Stimulated activated CD8-positive, alpha-beta memory T cell treated with anti-CD3 and anti-CD28 coated beads, Interleukin-7, amount 100 ng/mL, for 48 hours (primary cell): ENCODE data around the gene DHRS4.
"Not testable (repeated sequence)": the region's sequence is repeated elsewhere in the genome, so short reads cannot be mapped to it uniquely, and the experiment has no call there.

Experiments
- DNase-seq, 2 donors: peaks; one replicate each; pipeline ENCODE4 v3.0.0-alpha.2; 2020; ENCODE audit warnings: low read depth in 1 of 2; ENCODE audit errors: extremely low read depth in 1 of 2

Gene DHRS4

DNA sequence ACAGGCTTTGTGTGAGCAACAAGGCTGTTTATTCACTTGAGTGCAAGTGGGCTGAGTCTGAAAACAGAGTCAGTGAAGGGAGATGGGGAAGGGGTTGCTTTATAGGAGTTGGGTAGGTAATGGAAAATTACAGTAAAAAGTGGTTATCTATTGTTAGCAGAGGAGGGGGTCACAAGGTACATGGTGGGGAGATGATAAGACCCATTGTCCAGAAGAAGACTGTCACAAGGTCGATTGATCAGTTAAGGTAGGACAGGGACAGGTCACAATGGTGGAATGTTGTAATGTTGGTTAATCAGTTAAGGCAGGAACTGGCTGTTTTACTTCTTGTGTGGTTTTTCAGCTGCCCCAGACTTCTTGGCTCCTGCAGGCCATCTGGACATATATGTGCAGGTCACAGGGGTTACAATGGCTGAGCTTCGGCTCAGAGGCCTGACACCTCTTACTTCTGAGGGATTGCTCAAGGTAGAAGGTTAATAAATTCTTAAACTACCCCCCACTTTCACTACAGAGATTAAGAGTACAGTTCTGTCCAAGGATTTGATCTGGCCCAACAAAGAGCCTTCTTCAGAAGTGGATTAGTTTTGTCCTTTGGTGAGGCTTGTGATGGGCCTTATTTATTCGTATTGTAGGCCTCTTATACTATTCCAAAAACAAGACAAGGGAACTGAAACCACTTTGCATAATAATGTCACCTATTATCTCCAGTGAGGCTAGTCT, 13.8 kb upstream of the DHRS4 start:
- no peak for DNase-seq

DNA sequence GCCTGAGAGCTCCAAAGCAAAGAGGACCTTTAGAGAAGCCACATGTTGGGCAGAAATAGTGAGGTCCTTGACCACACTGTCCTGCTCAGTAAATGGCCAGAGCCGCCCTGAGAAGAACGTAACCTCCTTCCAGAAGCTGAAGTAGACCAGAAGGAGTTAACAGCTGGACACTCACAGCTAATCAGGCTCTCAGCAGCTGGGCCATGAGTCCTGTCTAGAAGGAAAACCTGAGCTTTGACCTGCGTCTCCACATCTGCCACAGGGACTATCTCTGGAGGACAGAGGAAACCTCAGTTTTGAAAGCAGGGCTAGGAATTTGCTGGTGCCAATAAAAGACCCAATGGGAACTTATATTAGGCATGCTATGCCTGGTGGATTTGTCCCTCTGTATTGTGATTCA, 12.3 kb upstream of the DHRS4 start:
- DNase-seq = no peak

DNA sequence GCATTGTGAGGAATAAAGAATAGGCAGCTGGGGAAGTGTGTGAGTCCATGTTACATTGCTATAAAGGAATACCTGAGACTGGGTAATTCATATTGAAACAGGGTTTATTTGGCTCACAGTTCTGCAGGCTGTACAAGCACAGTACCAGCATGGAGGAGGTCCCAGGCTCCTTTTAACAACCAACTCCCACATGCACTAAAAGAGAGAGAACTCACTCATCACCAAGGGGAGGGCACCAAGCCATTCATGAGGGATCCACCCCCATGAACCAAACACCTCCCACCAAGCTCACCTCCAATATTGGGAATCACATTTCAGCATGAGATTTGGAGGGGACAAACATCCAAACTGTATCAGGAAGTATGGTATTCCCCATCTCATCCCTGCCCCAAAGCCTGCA, 11.9 kb upstream of the DHRS4 start:
- DNase-seq = no peak

DNA sequence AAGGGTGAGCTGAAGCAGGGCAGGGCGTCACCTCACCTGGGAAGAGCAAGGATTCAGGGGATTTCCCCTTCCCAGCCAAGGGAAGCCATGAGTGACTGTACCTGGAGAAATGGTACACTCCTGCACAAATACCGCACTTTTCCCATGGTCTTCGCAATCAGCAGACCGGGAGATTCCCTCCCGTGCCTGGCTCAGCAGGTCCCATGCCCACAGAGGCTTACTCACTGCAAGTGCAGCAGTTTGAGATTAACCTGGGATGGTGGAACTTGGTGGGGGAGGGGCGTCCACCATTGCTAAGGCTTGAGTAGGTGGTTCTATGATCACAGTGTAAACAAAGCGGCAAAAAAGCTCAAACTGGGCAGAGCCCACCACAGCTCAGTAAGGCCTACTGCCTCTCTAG, 11.0 kb upstream of the DHRS4 start:
- DNase-seq = no peak

DNA sequence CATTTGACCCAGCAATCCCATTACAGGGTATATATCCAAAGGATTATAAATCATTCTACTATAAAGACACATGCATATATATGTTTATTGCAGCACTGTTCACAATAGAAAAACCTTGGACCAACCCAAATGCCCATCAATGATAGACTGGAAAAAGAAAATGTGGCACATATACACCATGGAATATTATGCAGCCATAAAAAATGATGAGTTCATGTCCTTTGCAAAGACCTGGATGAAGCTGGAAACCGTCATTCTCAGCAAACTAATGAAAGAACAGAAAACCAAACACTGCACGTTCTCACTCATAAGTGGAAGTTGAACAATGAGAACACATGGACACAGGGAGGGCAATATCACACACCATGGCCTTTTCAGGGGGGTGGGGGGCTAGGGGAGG, 4.5 kb upstream of the DHRS4 start:
- not testable (repeated sequence) for DNase-seq

DNA sequence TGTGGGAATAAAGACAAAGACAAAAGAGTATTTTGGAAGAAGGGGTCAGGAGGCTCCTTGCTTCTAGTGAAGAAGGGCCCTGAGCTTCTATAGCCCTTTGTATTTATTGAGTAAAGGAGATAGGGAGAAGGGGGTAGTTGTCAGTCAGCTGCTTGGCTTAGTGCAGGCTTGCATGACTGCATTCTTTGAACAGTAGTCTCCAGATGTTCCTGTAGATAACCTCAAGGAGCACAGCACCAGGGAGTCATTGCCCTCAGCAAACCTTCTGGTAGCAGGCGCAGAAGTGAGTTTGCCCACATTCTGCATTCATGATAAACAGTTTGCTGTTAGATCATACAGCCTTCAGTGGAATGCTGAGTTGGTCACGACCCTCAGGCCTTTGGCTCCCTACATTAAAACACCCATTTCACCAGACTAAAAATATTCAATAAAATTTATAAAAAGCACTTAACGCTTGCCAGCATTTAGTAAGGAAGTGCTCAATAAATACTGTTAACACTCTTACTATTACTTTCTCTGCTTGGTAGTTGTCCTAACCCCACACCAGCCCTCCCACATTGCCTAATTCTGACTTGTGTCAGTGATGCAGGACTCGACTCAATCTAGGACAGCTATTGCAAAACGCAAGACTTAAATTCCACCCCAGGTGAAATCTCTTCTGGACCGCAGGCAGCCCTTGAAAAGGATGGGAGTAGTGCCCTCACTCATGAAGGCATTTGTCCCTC, 3.0 kb upstream of the DHRS4 start:
- DNase-seq = no peak

DNA sequence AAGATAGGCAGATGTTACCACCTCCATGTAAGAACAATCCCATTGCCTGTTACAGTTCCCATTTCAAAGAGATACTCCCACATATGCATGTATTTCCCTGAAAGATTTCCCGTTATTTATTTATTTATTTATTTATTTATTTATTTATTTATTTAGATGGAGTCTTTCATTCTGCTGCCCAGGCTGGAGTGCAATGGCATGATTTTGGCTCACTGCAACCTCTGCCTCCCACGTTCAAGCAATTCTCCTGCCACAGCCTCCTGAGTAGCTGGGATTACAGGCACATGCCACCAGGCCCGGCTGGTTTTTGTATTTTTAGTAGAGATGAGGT, 2.5 kb upstream of the DHRS4 start:
- not testable (repeated sequence) for DNase-seq

DNA sequence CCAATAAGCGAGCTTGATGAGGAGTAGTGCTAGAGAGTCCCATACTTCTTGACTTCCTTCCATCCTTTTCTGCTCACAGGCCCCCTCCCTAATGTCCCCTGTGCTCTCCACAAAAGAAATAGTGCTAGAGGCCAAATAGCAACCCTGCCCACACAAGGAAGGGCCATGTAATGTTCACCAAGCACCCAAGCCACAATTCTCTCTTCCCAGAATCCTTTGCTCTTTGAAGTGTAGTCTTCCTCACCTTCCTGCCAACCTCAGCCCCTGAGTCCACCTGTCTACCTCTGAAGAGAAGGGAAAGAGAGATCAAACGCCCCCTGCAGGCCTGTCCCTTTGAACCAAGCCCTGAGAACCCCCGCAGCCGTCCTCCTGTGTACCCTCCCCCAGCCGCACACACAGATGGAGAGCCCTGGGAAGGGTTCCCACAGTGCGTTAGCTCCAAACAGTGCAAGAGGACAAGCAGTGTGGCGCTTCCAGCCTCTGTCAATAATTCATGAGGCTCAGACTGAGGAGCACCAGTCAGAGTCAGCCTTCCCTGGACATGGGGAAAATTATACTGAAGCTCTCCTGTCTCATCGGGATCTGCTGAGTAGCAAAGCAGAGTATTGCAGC, 1.9 kb upstream of the DHRS4 start:
- no peak for DNase-seq

DNA sequence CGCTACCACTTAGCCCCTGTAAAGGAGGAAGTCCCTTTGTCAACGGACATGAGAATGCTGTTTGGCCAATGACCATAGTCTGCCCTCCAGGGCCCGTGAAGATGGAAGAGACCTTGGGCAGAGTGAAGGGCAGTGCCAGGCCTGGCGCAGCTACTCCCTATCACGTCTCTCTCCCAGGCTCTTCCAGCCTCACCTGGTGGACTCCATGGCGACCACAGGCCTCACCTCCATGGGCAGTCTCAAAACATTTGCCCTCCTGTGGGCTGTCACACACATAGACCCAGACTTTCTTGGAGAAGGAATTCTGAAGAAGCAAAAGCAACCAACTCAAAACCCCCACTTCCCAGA, 480 bp upstream of the DHRS4 start:
- not testable (repeated sequence) for DNase-seq

DNA sequence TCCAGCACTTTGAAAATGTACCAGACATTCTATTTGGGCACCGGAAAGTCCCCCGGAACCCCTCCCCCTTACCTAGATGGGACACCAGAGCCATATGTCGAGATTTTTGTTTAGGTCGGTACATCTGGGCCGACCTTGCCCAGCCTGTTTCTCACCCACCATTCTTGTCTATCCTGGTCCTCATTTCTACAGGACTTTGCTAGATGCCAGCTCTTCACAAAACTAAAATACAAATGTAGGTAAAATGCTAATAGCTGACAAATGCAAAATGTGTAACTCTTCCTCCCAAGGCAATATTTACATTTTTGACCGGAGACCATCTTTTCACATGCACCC, 677 bp downstream of the DHRS4 start:
- not testable (repeated sequence) for DNase-seq

DNA sequence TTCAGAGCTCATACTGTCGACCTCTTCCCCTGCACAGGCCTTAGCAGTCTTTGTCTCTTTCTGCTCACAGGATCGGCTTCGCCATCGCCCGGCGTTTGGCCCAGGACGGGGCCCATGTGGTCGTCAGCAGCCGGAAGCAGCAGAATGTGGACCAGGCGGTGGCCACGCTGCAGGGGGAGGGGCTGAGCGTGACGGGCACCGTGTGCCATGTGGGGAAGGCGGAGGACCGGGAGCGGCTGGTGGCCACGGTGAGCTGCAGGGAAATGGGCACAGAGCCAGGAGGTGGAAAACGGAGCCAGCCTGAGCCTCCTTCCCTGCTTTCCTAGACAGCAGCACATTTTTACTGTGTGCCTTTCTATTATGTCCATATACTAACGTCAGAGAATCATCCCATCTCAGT, 1.4 kb downstream of the DHRS4 start:
- DNase-seq = not testable (repeated sequence)

DNA sequence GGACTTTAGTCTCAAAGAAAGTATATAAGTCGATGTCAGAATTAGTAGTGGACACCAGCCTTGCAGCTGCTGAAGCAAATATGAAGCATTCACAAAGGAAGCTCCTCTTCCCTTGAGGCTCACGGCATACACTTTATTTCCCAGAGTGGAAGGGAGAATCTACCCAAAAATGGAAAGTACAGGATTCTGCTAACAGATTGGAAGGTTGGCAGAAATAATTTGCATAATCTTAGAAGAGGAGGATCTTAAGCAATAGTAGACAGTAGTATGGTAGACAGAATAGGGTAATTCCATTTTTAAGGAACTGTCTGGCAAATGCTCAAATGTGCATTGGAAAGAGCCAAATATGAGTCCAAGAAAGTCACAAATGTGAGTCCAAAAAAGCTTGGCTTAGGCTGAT, 2.2 kb downstream of the DHRS4 start:
- DNase-seq = not testable (repeated sequence)

DNA sequence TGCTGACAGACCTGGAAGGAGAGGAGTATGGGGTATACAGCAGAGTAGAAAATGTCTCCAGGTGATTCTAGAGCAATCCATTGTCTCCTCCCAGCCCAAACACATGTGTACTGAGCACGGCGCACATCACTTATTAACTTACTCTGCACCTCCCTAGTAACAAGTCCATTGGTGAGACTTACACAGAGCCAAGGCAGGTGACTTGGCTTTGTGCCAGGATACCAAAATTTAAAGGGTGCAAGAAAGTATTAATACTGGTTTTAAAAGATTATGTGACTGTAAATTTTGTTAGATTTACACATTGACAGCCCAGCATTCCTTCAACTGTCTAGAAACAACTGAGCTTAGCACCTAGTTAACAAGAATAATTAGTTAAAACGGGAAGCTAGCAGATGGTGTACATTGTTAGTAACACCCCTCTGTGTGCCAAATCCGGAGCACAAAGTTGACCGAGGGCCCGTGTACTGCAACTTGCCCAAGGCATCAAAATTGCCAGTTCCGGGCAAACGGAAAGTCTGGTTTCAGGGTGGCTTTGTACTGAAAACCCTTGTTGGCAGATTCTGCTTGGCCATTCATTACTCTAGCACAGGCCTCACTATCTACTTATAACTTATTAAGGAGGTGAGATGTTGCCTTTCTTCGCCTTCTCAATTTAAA, 4.5 kb downstream of the DHRS4 start:
- DNase-seq = not testable (repeated sequence)

DNA sequence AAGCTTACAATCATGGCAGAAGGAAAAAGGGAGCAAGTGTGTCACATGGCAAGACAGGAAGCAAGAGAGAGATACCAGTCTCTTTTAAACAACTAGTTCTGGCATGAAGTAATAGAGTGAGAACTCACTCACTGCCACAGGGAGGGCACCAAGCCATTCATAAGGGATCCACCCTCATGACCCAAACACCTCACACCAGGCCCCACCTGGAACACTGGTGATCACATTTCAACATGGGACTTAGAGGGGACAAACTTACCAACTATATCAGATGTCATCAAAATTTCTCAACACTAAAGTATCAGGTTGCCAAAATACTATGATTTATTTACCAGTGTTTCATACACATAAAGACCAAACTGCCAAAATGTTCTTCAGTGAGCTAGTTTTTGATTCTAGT, 7.3 kb downstream of the DHRS4 start:
- DNase-seq = not testable (repeated sequence)

DNA sequence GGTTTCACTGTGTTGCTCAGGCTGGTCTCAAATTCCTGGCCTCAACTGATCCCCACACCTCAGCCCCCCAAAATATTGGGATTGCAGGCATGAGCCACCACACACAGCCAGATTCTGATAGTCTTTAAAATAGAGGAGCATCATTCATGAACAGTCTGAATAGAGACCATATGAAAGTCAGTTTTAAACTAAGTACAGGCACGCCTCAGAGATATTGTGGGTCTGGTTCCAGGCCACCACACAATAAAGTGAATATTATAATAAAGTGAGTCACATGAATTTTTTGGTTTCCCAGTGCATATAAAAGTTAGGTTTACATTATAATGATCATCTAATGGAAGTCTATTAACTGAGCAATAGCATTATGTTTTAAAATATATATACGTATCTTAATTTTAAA, 8.1 kb downstream of the DHRS4 start:
- not testable (repeated sequence) for DNase-seq

DNA sequence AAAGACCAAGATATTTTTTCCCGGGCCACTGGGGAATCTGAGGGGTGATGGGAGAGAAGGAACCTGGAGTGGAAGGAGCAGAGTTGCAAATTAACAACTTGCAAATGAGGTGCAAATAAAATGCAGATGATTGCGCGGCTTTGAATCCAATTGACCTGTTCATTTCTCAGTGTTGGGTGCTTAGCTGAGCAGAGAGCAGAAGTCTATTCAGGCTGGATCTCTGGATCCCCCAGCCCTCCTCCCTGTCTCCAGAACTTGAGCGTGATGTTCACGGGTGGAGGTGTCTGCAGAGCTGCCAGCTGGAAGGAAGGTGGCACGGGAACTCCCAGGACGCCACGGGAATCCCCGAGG, 15.5 kb downstream of the DHRS4 start:
- DNase-seq = not testable (repeated sequence)

DNA sequence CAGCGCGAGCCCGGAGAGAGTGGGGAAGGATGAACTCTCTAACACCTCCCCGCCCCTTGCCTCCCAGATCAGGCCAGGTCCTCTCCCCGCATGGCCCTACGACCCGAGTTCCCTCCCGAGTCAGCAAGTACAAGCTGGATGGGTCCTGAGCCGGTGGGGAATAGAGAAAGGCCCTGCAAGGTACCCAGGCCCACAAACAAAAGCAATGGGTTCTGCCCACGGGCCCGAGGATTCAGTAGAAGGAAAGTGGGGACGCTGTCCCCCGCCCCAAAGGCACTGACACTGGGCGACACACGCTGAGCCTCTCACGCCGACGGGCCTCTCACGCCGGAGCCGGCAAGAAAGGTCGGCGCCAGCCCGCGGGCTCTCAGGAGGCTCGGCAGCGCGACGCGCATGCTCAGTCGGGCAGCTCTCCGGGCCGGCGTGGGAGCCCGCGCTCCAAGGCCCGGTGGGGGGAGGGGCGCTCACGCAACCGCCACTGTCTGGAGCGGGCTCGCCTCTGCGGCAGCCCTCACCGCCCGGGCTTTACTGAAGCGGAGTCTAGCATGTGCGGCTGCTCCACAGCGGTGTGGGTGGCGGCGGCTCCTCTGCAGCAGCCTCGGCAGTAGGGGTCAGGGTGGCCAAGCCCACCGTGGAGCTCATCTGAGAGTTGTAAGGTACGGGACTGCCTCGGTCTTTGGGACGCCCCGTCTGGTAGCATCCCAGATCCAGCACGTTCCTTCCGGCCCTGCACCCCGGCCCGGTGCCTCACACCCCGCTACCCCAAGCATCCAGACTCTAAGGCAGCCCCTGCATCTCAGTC, 16.1 kb downstream of the DHRS4 start:
- peak in 1 of 2 donors; percentile 27 for DNase-seq

DNA sequence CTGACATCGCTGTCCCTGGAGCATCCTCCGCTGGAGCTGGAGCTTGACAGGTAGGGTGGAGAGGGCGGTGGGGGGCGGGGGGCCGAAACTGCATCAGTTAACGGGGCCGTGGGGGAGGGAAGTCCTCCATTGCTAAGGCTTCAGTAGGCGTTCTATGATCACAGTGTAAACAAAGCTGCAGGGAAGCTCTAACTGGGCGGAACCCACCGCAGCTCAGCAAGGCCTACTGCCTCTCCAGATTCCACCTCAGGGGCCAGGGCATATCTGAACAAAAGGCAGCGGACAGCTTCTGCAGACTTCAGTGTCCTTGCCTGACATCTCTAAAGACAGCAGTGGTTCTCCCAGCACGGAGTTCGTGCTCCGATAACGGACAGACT, 16.7 kb downstream of the DHRS4 start:
- DNase-seq = not testable (repeated sequence)

DNA sequence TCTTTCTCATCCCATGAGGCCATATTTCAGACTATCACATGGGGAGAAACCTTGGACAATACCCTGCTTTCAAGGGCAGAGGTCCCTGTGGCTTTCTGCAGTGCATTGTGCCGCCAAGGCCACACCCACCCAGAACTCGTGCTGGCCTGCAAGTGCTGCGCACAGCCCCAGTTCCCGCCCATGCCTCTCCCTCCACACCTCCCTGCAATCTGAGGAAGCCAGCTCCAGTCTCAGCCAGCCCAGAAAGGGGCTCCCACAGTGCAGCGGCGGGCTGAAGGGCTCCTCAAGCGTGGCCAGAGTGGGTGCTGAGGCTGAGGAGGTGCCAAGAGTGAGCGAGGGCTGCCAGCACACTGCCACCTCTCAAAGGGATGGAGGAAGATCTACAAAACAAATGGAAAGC, 19.6 kb downstream of the DHRS4 start:
- not testable (repeated sequence) for DNase-seq

DNA sequence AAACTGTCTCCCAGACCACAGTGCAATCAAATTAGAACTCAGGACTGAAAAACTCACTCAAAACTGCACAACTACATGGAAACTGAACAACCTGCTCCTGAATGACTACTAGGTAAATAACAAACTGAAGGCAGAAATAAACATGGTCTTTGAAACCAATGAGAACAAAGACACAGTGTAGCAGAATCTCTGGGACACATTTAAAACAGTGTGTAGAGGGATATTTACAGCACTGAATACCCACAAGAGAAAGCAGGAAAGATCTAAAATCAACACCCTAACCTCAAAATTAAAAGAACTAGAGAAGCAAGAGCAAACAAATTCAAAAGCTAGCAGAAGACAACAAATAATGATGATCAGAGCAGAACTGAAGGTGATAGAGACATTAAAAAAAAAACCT, 20.5 kb downstream of the DHRS4 start:
- DNase-seq = not testable (repeated sequence)

DNA sequence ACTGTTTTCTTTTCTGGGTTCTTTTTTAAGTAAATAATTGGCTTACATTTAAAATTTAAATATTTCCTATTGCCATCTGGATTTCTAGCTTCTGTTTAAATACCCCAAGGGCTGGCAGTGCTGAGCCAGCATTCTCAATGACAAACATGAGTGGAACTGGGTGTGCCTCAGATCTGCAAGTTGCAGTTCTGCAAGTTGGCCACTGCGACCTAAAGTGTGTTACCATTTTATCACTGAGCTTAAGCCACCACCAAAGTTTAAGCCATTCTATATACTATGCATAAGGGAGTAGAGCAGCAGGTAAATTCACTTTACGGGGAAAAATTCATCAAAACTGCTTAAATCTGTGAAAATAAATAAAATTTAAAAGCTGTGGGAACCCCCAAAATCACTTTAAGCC, 23.6 kb downstream of the DHRS4 start:
- not testable (repeated sequence) for DNase-seq
